GM18499 (cell line): ENCODE measurements around the gene SMIM45.
"Not testable (repeated sequence)": the region's sequence is repeated elsewhere in the genome, so short reads cannot be mapped to it uniquely, and the experiment has no call there.

Experiments
- ATAC-seq: cut with Tn5 transposase; IDR thresholded peaks from one replicate; pipeline ENCODE4 v1.9.1; 2021; ENCODE audit warnings: moderate number of reproducible peaks; ENCODE audit not compliant: insufficient read depth, unreplicated experiment

The SMIM45 gene

DNA sequence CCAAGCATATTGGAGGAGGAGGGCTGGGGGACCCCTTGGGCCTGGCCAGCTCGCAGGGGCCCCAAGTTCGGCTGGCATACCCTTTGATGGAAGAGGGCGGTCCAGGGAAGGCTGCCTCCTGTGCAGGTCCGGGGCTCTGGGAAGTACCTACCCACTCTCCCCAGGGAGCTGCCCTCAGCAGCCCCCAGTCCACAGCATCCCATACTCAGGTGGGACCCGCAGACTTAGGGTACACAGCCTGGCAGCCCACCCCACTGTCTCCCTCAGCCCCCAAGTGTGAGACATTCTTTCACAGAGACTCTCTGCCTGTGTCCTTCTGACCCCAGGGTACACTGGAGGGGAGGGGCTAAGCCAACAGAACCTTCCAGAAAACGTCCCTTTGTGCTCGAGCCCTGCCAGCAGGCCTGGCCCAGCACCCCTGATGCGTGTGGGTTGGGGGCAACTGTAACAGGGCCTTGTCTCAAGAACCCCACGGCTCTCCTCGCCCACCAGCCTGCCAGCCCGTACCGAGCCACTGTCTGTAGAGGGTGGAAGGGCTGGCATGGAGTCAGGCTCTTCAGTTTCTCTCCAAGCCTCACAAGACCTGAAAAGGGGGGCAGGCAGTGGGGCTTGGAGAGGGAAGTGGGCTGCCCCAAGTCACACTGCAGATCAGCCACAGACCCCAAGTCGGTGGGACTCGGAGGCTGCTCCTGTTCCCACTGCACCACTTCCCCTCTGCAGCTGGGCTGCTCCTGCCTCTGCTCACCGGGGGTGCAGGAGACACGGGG, 18.4 kb upstream of the SMIM45 start:
- ATAC-seq = no peak

GRCh38 chr22:41934284-41935014, 17.5 kb upstream of the SMIM45 start:
- no peak for ATAC-seq

- ATAC-seq = no peak
Observed at GRCh38 chr22:41935015-41935351, 17.0 kb upstream of the SMIM45 start.

DNA sequence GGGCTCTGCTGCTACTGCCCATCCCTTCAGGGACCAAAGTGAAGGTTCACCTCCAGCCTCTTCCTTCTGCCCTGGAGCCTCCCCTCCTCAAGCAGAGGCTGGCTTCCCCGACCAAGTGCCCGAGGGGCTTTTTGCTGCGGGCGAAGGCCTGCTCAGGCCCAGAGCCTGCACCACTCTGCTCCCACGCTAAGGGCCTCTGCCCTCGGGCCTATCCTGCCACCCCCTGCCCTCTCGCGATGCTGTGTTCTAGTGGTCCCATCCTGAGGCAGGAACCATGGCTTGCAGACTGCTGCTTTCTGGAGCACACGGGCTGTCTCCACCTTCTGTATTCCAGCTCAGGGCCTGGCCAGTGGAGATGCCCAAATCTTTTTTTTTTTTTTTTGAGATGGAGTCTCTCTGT, 16.4 kb upstream of the SMIM45 start:
- no peak for ATAC-seq

GRCh38 chr22:41936894-41937169, 15.1 kb upstream of the SMIM45 start:
- no peak for ATAC-seq

GRCh38 chr22:41939981-41940831, 11.7 kb upstream of the SMIM45 start:
- ATAC-seq = peak; percentile 36

DNA sequence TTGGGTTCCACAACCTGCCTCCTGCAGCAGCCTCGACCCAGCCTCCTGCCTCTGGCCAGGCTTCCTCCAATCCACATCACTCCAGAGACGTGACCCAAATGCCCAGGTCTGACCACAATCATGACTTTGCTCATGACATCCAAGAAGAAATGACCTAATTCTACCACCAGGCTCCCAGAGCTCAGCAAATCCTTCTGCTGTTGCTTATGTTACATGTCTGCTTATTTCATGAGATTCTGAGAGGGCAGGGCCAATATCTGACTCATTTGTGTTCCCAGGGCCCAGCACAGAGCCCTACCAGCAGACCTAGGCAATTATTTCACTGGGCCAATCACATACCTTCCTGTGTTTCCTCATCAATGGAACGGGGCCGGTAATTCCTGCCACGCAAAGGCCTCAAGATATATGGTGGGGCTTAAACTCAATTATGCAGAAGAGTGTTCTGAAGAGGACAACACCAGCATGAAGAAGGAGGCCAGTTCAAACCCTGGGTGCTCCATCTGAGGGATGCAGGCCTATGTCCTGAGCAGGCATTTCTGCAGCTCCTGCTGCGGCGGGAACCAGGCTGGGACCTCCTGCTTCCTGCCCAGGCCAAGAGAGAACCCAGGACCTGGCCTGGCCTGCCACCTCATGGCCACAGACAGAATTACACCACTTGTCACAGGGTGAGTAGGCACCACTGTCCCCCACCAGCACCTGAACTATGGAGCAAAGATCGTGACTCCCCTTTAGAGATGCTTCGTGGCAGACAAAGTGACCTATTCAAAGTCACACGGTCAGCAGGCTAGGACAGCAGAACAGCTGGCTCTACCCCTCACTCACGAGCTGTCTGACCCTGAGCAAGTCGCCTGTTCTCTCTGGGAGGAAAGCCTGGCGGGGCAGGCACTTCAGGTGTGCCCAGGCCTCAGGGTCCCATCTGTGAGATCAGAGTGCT, 10.9 kb upstream of the SMIM45 start:
- ATAC-seq = no peak

GRCh38 chr22:41943661-41944209, 8.2 kb upstream of the SMIM45 start:
- no peak for ATAC-seq

GRCh38 chr22:41946629-41947423, 5.1 kb upstream of the SMIM45 start, which contains the start of gene CENPM:
CENPM (minus strand) TSS chr22:41947152; CDS start chr22:41947076, 76 bp downstream.
- no peak for ATAC-seq

DNA sequence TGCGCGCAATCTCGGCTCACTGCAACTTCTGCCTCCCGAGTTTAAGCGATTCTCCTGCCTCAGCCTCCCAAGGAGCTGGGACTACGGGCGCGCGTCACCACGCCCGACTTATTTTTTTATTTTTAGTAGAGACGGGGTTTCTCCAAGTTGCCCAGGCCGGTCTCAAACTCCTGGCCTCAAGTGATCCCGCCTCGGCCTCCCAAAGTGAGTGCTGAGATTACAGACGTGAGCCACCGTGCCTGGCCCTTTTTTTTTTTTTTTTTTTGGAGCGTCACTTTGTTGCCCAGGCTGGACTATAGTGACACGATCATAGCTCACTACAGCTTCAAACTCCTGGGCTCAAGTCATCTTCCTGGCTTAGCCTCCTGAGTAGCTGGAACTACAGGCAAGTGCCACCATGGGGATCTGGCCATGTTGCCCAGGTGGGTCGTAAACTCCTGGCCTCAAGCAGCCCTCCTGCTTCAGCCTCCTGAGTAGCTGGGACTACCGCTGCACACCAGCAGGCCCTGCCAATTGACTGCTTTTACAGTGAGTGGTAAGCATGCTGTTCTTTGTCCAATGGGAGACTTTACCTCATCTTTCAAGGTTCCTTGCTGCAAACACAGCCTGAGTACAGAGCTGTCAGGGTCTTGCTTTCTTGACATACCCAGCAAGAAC, 4.4 kb upstream of the SMIM45 start:
- no peak for ATAC-seq

DNA sequence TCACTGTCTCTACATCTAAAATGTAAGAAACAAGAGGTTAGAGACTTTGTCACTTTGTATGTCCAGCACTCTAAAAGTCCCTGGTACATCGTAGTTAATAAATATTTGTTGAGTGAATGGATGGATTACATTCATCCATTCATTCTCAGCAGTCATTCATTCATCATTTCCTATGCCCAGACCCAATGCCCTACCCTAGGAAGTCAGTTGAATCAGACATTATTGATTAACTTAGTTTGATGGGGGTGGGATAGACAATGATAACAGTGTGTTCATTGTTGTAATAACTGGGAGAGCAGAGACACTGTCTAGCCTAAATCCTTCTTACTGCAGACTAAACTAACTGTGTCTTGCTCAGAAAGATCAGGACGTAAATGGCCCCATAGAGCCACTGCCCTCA, 3.8 kb upstream of the SMIM45 start:
- no peak for ATAC-seq

- ATAC-seq = not testable (repeated sequence)
Observed at GRCh38 chr22:41948928-41949296, 3.0 kb upstream of the SMIM45 start.

DNA sequence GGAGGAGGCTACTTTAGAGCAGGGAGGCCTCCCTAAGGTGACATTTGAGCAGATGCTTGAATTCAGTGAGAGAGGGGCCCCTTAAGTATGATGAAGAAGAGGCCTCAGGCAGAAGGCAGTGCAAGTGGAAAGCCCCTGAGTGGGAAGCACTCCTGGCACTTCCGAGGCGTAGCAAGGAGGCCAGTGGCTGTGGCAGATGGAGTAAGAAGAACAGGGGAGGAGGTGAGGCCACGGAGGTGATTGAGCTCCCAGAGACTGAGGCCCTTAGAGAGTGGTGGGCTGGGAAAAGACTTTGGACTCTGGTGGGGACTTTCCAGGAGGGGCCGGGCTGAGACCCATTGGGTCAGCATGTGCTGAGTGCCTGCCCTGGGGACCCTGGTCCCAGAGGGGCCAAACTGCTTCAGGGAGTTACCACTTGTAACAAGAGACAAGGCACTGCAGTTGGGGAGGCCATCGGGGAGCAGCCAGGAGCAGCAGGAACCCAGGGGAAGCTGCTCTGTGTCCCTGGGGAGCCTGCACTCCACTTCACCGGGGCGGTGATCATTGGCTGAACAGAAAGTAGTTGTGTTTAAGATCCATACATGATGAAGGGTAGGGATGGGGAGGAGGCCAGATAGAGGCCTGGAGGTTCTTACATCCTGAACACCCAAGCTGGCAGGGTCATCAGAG, 2.5 kb upstream of the SMIM45 start:
- ATAC-seq = no peak

DNA sequence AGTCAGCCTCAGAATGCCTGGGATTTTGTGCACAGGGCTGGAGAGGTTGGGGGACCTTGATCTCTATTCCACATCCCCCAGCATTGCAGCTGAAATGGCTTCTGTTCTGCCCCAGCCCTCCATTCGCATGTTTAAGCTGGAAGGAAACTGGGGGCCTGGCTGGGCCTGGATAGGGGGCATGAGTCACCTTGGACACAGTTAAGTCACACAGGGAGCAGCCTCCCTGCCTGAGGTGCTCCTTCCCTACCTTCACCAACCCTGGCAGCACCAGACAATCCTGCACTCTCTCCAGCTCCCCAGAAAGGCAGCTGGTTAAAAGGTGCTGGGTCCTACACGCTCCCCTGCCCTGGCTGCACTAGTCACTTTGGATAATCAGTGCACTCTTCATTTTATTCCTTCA, 763 bp downstream of the SMIM45 start:
- ATAC-seq = no peak

DNA sequence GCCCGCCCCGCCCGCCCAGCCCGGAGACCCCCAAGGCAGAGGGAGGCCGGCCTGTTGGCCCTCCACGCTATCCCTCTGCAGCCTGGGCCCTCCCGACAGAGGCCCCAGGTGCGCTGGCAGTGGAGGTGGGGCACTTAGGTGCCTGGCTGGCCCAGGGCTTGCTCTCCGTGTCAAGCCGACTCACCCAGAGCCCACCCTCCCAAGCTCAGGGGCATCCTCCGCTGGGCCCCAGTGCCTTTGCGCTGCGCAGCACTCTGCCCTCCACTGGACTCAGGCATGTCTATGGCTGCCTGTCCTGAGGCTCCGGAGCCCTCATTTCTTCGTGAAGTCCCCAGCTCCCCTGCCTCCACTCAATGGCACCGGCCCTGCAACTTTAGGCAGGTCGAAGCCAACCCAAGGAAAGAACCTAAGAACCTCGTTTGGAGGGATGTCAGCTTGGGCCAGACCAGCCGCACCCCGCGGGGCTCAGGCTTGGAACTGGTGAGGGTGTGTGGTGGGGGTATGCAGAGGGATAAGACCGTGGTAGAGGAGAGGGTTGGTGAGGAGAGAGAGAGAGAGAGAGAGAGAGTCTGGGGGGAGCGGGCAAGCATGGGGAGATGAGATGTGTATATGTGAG, 6.1 kb downstream of the SMIM45 start:
- no peak for ATAC-seq

DNA sequence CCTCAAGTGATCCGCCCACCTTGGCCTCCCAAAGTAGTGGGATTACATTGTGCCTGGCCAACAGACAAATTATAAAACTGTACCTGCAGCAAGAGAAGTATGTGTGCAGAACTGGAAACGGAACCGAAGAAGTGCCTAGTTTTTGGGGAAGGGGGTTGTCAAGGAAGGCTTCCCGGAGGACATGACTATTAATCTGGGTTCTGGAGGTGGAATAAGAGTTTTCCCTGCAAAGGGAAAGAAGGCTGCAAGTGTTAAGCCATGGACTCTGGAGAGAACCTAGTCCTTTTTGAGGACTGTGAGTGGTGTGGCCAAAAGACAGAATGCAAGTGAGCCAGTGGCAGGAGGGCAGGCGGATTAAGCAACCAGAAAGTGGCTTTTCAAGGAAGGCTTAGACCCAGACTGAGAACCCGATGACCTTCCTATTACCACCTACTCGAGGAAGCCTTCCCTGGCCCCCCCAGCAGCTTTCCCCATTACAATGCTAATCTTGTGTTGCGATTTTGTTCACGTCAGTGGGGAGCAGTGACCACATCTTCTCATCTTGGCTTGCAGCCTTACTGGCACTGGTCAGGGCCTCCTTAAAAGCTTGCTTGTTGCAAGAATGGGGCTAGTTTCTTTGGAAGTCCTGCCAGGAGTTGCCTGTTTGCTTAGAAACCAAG, 11.6 kb downstream of the SMIM45 start:
- no peak for ATAC-seq

- no peak for ATAC-seq
Observed at GRCh38 chr22:41964112-41964491, 12.2 kb downstream of the SMIM45 start.
